Thyroid gland (tissue), 4 donors: Measurements from ENCODE around the gene PRKCH. TPM values are rescaled to one million over a fixed set of nuclear protein-coding genes. Genes with fewer than 3 reads are reported as not detected.

Experiments used
- DNase-seq, 2 donors: peaks; one replicate each; pipeline ENCODE4 v3.0.0-alpha.2; 2019
- H3K27ac ChIP-seq, 3 donors: fragments of 200-600 bp; sonication (generic); 1 replicate in 2 of 3; 2 replicates in 1 of 3; pipeline ENCODE4 v1.5.1; 2016 to 2019; ENCODE audit warnings: mild to moderate bottlenecking in 1 of 3, moderate library complexity in 1 of 3
- H3K27me3 ChIP-seq: fragments of 200-600 bp; sonication (generic); one replicate; pipeline ENCODE4 v1.5.1; 2019
- H3K36me3 ChIP-seq, 2 donors: fragments of 200-600 bp; sonication (generic); one replicate each; pipeline ENCODE4 v1.5.1; 2016 to 2019
- H3K4me1 ChIP-seq, 2 donors: fragments of 200-600 bp; sonication (generic); one replicate each; pipeline ENCODE4 v1.5.1; 2017 to 2019
- H3K4me3 ChIP-seq, 3 donors: fragments of 200-600 bp; sonication (generic); replicated peaks in 1 of 3; 1 replicate in 2 of 3; 2 replicates in 1 of 3; pipeline ENCODE4 v1.5.1; 2016; ENCODE audit warnings: mild to moderate bottlenecking in 1 of 3
- H3K9me3 ChIP-seq: fragments of 200-600 bp; sonication (generic); one replicate; pipeline ENCODE4 v1.5.1; 2017
- POLR2A ChIP-seq, 2 donors: fragments of 450-650 bp; IDR thresholded peaks; one replicate each; pipeline ENCODE4 v1.6.1; 2017; ENCODE audit warnings: antibody characterized with exemption in 2 of 2, mild to moderate bottlenecking in 2 of 2, moderate library complexity in 1 of 2
- WGBS, 2 donors: methylation state at CpG; one replicate each; pipeline ENCODE4 v1.1.5; 2017; 5-methylcytosine and 5-hydroxymethylcytosine counted together
- intact Hi-C: fragments of 100-400 bp; cut with DNase I; formaldehyde crosslinking; loops from one replicate; pipeline ENCODE4 v1.15.1; 2023
- total RNA-seq, 4 donors: library from RNA; depleted of rRNA; stranded (reverse); fragments of >200 nt; gene quantifications; one replicate each; pipeline ENCODE4 v1.2.3, GENCODE V29; 2016
- TF ChIP-seq, protein P1 (sequence below), 6 experiments: fragments of 200-600 bp in 3 of 6; fragments of 450-650 bp in 3 of 6; sonication (generic) in 3 of 6; IDR thresholded peaks; one replicate each; pipeline ENCODE4 v1.5.1; 2016 to 2019; ENCODE audit warnings: antibody characterized with exemption in 6 of 6, mild to moderate bottlenecking in 2 of 6, inconsistent platforms in 1 of 6, moderate library complexity in 1 of 6

Gene PRKCH
- total RNA-seq, 4 donors from 2014 or later: 34.0 to 68.7 (median 49.8) TPM

DNA sequence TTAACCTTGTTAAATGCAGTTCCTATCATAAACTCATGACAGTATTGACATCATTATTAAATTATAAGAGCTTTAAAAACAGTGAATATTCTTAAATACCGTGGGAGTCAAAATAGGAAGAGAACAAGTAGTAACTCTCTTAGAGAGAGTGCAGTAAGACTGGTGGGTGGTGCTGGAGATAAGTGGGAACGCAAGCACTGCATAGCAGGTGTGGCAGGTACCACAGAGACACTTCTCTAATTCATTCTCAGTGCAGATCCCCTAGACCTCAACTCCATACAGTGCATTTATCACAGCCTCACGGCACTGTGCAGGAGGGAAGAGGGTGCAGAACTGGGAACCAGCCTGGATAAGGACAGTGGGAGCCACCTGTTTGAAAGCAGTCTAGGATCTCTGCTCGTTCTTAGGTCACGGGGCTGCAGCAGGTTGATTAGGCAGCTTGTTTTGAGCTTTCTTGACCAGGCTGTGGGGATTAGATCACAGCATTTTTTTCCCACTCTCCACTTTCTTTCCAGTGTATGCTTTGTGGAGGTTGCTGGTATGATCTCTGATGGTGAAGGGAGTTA lies 165.6 kb downstream of the PRKCH start:
- H3K27ac ChIP-seq: no peak overlapping the region
- H3K36me3 ChIP-seq: no peaks in the 10 kb centered on the region
- intact Hi-C loops: no loop called here
- no peak overlapping the region for H3K4me3 ChIP-seq
- peaks cover 12 to 45% of the 10 kb centered on the region in 2 donors for H3K4me1 ChIP-seq
- TF ChIP-seq, protein P1, sequence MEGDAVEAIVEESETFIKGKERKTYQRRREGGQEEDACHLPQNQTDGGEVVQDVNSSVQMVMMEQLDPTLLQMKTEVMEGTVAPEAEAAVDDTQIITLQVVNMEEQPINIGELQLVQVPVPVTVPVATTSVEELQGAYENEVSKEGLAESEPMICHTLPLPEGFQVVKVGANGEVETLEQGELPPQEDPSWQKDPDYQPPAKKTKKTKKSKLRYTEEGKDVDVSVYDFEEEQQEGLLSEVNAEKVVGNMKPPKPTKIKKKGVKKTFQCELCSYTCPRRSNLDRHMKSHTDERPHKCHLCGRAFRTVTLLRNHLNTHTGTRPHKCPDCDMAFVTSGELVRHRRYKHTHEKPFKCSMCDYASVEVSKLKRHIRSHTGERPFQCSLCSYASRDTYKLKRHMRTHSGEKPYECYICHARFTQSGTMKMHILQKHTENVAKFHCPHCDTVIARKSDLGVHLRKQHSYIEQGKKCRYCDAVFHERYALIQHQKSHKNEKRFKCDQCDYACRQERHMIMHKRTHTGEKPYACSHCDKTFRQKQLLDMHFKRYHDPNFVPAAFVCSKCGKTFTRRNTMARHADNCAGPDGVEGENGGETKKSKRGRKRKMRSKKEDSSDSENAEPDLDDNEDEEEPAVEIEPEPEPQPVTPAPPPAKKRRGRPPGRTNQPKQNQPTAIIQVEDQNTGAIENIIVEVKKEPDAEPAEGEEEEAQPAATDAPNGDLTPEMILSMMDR (IDR thresholded peaks at IDR 0.05): no peak
- no peak for DNase-seq
- WGBS, 2 donors: 85 to 92% methylated on average over 5 of the region's 5 CpGs
- no peaks in the 10 kb centered on the region for H3K27me3 ChIP-seq
- H3K9me3 ChIP-seq: no peaks in the 10 kb centered on the region

DNA sequence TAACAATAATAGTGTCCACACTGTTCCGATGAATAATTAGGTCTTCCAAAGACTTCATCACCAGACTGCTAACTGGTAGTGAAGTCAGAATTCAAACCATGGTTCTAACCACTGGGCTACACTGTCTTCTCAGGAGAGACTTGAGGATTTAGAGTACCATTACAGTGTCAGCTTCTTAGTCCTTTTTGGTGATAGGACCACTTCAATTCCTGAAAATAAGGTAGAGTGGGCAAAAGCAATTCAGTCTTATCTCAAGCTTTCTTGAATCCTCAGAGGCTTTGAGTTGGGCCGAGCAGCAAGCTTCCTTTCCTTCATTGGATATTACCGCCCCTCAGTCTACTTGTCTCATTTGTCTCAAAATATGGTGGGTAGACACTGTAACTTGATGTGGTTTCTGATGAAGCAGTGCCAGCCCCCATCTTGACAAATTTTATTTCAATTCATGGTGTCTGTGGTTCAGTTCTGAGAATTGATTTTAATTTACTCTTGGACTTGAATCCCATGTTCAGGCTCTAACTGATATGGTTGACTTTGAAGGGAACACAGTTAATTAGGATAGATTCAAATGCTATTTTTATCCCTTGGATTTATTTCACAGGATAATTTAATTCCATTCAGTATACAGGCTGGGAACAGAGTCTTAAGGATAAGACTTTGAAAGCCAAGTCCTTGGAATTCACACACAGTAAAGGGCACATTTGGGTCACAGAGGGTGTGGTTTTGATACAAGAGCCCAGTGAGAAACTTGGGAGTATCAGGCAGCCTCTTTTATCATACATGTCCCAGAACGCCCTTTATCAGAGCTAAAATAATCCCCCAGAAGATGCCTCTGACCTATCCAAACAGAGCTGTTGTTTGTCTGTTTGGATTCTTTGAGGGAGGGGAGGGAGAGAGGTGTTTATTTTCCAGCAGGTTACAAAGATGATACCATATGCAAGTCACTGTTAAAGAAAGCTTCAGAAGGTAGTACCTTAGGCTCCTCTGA lies 167.3 kb downstream of the PRKCH start:
- intact Hi-C loops: no loop called here
- Histone ChIP-seq H3K4me1 (peaks cover 21 to 57% of the 10 kb centered on the region in 2 donors), H3K27ac (peak overlapping the region; percentile 28 to 80 (median 73)), H3K4me3 (no peak overlapping the region), H3K9me3 (no peaks in the 10 kb centered on the region), H3K36me3 (no peaks in the 10 kb centered on the region), H3K27me3 (no peaks in the 10 kb centered on the region)
- 85 to 89% methylated on average over 4 of the region's 4 CpGs for WGBS, 2 donors
- DNase-seq: no peak
- TF ChIP-seq POLR2A (IDR thresholded peaks at IDR 0.05): no peak
- TF ChIP-seq, protein P1 (IDR thresholded peaks at IDR 0.05): no peak

DNA sequence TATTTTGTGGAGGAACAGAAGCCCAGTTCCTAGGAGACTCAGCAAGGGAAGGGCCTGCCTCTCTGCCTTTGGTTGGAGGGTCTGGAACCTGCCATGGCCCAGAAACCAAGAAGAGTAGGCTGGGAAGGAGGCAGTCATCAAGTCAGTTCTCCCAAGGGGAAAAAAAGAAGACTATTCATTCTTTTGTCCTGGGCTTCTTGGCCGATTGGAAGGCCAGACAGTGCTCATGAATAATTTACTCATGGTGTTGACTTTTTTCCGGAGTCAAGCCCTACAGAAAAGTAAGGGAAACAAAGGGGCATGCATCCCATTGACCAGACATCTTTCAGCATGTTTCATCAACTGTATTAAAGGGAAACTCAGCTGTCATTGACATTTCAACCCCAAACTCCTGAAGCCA lies 168.1 kb downstream of the PRKCH start:
- DNase-seq: no peak
- WGBS, 2 donors: 69 to 76% methylated on average over 2 of the region's 2 CpGs
- Histone ChIP-seq H3K4me1 (peaks cover 21 to 57% of the 10 kb centered on the region in 2 donors), H3K9me3 (no peaks in the 10 kb centered on the region), H3K4me3 (no peak overlapping the region), H3K27ac (peak overlapping the region in 2 of 3 donors; percentile 73 to 80), H3K27me3 (no peaks in the 10 kb centered on the region), H3K36me3 (no peaks in the 10 kb centered on the region)
- TF ChIP-seq POLR2A (IDR thresholded peaks at IDR 0.05): no peak
- TF ChIP-seq, protein P1 (IDR thresholded peaks at IDR 0.05): no peak
- intact Hi-C loops: no loop called here

DNA sequence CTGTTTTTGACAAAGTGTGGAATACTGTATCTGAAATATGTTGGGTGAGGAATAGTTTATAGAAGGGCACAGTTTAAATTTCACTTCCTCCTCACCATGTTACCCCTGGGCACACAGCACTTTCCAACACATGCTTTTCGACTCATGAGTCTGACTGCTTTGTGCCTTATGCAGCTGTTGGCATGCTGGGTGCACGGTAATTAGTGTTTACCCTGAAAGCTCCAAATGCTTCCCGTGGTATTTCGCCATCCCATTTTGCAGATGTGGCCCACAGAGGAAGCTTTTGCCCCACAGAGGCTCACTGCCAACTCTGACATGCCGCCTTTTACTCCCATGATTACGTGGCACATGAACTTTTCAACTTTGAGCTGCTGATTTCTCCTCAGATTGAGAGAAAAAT lies 168.6 kb downstream of the PRKCH start:
- H3K4me1 ChIP-seq: peaks cover 21 to 57% of the 10 kb centered on the region in 2 donors
- H3K27me3 ChIP-seq: no peaks in the 10 kb centered on the region
- DNase-seq: no peak
- H3K4me3 ChIP-seq: no peak overlapping the region
- H3K9me3 ChIP-seq: no peaks in the 10 kb centered on the region
- intact Hi-C loops: no loop called here
- 75 to 77% methylated on average over 6 of the region's 6 CpGs for WGBS, 2 donors
- H3K36me3 ChIP-seq: no peaks in the 10 kb centered on the region
- H3K27ac ChIP-seq: peak overlapping the region in 2 of 3 donors; percentile 73 to 80
- TF ChIP-seq POLR2A (IDR thresholded peaks at IDR 0.05): no peak
- TF ChIP-seq, protein P1 (IDR thresholded peaks at IDR 0.05): no peak

DNA sequence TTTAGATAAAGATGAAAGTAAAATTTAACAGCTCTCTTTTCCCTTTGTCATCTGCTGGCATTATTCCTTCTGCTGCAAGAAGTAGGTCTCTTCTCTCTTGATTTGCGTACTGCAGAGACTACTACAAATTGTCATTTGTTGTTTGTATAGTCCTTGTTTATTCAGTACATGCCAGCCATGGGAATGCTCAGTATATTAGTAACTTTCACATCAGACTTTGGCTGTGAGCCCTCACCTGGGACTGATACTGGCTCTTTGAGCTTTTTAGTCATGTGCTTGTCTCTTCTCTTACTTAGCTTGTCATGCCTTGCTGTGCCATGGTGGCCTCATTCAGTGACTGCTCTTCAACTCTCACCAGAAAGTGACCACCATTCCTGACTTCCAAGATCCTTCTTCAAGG lies 169.8 kb downstream of the PRKCH start:
- WGBS, 2 donors: 0 to 3% methylated on average over 1 of the region's 1 CpG
- H3K4me3 ChIP-seq: no peak overlapping the region
- H3K9me3 ChIP-seq: no peaks in the 10 kb centered on the region
- TF ChIP-seq, protein P1 (IDR thresholded peaks at IDR 0.05): no peak
- TF ChIP-seq POLR2A (IDR thresholded peaks at IDR 0.05): no peak
- peak; percentile 76 to 86 for DNase-seq
- H3K36me3 ChIP-seq: no peaks in the 10 kb centered on the region
- H3K4me1 ChIP-seq: peaks cover 21 to 48% of the 10 kb centered on the region in 2 donors
- no peaks in the 10 kb centered on the region for H3K27me3 ChIP-seq
- peak overlapping the region; percentile 73 to 87 (median 80) for H3K27ac ChIP-seq
- intact Hi-C loops: no loop called here
